GM19455 (cell line): ENCODE data around the gene ABLIM3.

Experiments used
- ATAC-seq: cut with Tn5 transposase; IDR thresholded peaks from one replicate; pipeline ENCODE4 v1.9.1; 2021; ENCODE audit not compliant: unreplicated experiment

The ABLIM3 gene

GRCh38 chr5:149301744-149302380 lies 160.6 kb downstream of the ABLIM3 start:
- no peak for ATAC-seq

GRCh38 chr5:149302641-149303040 lies 161.3 kb downstream of the ABLIM3 start:
- ATAC-seq = no peak

GRCh38 chr5:149303210-149303609 lies 161.9 kb downstream of the ABLIM3 start:
- no peak for ATAC-seq

GRCh38 chr5:149304195-149305078 lies 163.1 kb downstream of the ABLIM3 start:
- ATAC-seq = no peak

- no peak for ATAC-seq
These were observed 168.1 kb downstream of the ABLIM3 start for GRCh38 chr5:149309354-149309753.
